K562 (cell line): ENCODE measurements around the gene POFUT2. TPM values are rescaled to one million over a fixed set of nuclear protein-coding genes. Genes with fewer than 3 reads are reported as not detected.

Experiments used
- CTBP1 ChIP-seq: fragments of 450-650 bp; IDR thresholded peaks from 2 replicates; pipeline ENCODE4 v1.6.1; 2016; ENCODE audit warnings: borderline replicate concordance
- EGR1 ChIP-seq: fragments of 450-650 bp; conservative IDR thresholded peaks from 2 replicates; pipeline ENCODE4 v1.6.1; 2017; ENCODE audit warnings: mild to moderate bottlenecking
- EWSR1 ChIP-seq: fragments of 450-650 bp; IDR thresholded peaks from 2 replicates; pipeline ENCODE4 v1.6.1; 2018; ENCODE audit warnings: borderline replicate concordance, mild to moderate bottlenecking, low read depth, moderate library complexity; ENCODE audit not compliant: partially characterized antibody
- HDGF ChIP-seq: fragments of 450-650 bp; IDR thresholded peaks from 2 replicates; pipeline ENCODE4 v1.6.1; 2016
- RAD51 ChIP-seq: fragments of 450-650 bp; IDR thresholded peaks from 2 replicates; pipeline ENCODE4 v1.7.1; 2016; ENCODE audit warnings: low read depth, mild to moderate bottlenecking, borderline replicate concordance
- SMC3 ChIP-seq: conservative IDR thresholded peaks from 2 replicates; pipeline ENCODE4 v1.6.1; 2011; ENCODE audit warnings: low read depth, low read length, improper control_type of control experiment; ENCODE audit not compliant: insufficient read depth
- ZNF124 ChIP-seq: sonication (generic); formaldehyde crosslinking; IDR thresholded peaks from 2 replicates; pipeline ENCODE4 v1.8.1; 2022; ENCODE audit warnings: missing genetic modification reagents
- ZNF551 ChIP-seq: fragments of 250-450 bp; sonication (Bioruptor Pico); IDR thresholded peaks from 2 replicates; pipeline ENCODE4 v1.5.0; 2021; ENCODE audit warnings: mild to moderate bottlenecking, moderate library complexity
- ZNF584 ChIP-seq: fragments of 200-800 bp; sonication (Bioruptor generic); IDR thresholded peaks from 2 replicates; pipeline ENCODE4 v1.6.1; 2016; ENCODE audit warnings: low read depth, mild to moderate bottlenecking, missing genetic modification characterization, missing compliant biosample characterization
- ZSCAN32 ChIP-seq: fragments of 450-650 bp; formaldehyde crosslinking; IDR thresholded peaks from 2 replicates; pipeline ENCODE4 v1.4.0; 2020; ENCODE audit warnings: mild to moderate bottlenecking, moderate library complexity
- polyA plus RNA-seq, 8 experiments: library from polyadenylated mRNA; depleted of rRNA in 4 of 8; stranded (reverse) in 5 of 8; unstranded in 3 of 8; fragments of >200 nt; fragmentation: Nextera tagmentation in 2 of 8; fragmentation: Illumina TruSeq in 1 of 8; extraction: Ambion mirVana in 2 of 8; extraction: Trizol in 1 of 8; gene quantifications; 2 replicates each; pipeline versions ENCODE4 v1.2.1 to v1.2.3, GENCODE V29; 2011 to 2014; ENCODE audit warnings: inconsistent platforms in 1 of 8, missing spikeins in 1 of 8
- total RNA-seq, 7 experiments: library from RNA; depleted of rRNA in 6 of 7; stranded (reverse); fragments of >200 nt in 6 of 7; fragmentation: Illumina TruSeq in 2 of 7; extraction: Trizol in 2 of 7; gene quantifications; 2 replicates each; pipeline versions ENCODE4 v1.2.1 to v1.2.3, GENCODE V29; 2011 to 2021; ENCODE audit warnings: low replicate concordance in 1 of 7
- TF ChIP-seq, protein P1 (sequence below): fragments of 250-450 bp; sonication (Bioruptor Pico); IDR thresholded peaks from 2 replicates; pipeline ENCODE4 v1.8.0; 2021; ENCODE audit warnings: moderate library complexity, mild to moderate bottlenecking, inconsistent platforms
- TF ChIP-seq, protein P2 (sequence below), 2 experiments: IDR thresholded peaks; 2 replicates each; pipeline ENCODE4 v1.6.1; 2011; ENCODE audit warnings: borderline replicate concordance in 1 of 2, control low read depth in 1 of 2, low read depth in 1 of 2, low read length in 1 of 2, mild to moderate bottlenecking in 1 of 2, mixed read lengths in 1 of 2, moderate library complexity in 1 of 2; ENCODE audit not compliant: insufficient read depth in 1 of 2, insufficient read length in 1 of 2, poor library complexity in 1 of 2, severe bottlenecking in 1 of 2; ENCODE audit errors: extremely low read depth in 1 of 2
- TF ChIP-seq, protein P3 (sequence below): fragments of 200-600 bp; sonication (generic); IDR thresholded peaks from one replicate; pipeline ENCODE4 v1.6.1; 2012; ENCODE audit warnings: mild to moderate bottlenecking, low read depth, low read length, inconsistent platforms

POFUT2 gene
- total and polyA plus RNA-seq, 9 of the 15 experiments (the other 6 are each of a cell fraction or from before 2014, with no cell fraction given) = 1.1 to 24.2 (median 11.0) TPM

DNA sequence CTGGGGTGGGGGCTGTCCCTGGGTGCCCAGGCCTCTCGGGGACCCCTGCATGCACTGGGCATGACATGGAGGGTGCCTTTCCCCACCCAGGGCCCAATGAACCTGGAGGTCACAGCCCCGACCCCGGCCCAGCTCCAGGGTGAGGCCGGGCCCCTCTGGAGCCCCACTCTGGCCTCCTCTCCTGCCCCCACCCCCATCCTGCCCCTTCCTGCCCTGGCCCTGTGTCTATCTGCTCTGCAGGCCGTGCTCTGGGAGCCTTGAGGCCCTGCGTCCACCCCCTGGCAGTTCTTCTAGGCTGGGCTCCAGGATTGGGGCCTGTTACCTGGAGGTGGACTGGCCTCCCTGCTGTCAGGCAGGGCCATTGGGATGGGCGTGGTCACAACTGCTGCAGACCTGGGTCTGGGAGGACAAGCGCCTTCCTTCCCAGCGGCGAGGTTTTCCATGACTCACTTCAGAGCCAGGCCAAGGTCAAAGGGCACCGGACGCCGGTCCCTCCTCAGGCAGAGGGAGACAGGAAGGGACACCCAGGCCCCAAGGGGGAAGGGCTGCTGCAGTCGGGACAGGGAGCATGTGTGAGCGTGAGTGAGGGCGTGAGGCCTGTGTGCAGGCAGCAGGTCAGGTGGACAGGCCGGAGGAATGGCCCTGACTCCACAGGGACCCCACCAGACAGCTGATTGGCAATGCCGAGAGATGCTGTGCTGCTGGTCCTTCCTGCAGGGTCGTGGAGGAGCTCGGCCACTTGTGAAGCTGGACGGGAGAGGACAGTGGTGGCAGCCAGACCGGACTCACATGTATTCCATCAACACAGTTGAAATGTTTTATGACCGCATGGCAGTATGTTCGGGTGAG, 31.1 kb upstream of the POFUT2 start (continued):
- TF ChIP-seq, protein P1, sequence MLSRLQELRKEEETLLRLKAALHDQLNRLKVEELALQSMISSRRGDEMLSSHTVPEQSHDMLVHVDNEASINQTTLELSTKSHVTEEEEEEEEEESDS (CRISPR knock-in tag) = no peak
- TF ChIP-seq ZNF551 = no peak
- TF ChIP-seq ZSCAN32 = no peak
- no peak for TF ChIP-seq EWSR1
- 0 out of 2 replicates have a peak, but pooled peaks have one; percentile 75 for TF ChIP-seq HDGF
- no peak for TF ChIP-seq RAD51
- no peak for TF ChIP-seq EGR1
- TF ChIP-seq, protein P2, sequence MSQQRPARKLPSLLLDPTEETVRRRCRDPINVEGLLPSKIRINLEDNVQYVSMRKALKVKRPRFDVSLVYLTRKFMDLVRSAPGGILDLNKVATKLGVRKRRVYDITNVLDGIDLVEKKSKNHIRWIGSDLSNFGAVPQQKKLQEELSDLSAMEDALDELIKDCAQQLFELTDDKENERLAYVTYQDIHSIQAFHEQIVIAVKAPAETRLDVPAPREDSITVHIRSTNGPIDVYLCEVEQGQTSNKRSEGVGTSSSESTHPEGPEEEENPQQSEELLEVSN (IDR thresholded peaks at IDR 0.05; ENCODE audit: borderline replicate concordance in 1 of 2, extremely low read depth in 1 of 2, insufficient read depth in 1 of 2, insufficient read length in 1 of 2, low read depth in 1 of 2, low read length in 1 of 2, poor library complexity in 1 of 2, severe bottlenecking in 1 of 2) = peak in 1 of 2 experiments; percentile 18
- 0 out of 2 replicates have a peak, but pooled peaks have one; percentile 31 for TF ChIP-seq ZNF124
- TF ChIP-seq, protein P3, sequence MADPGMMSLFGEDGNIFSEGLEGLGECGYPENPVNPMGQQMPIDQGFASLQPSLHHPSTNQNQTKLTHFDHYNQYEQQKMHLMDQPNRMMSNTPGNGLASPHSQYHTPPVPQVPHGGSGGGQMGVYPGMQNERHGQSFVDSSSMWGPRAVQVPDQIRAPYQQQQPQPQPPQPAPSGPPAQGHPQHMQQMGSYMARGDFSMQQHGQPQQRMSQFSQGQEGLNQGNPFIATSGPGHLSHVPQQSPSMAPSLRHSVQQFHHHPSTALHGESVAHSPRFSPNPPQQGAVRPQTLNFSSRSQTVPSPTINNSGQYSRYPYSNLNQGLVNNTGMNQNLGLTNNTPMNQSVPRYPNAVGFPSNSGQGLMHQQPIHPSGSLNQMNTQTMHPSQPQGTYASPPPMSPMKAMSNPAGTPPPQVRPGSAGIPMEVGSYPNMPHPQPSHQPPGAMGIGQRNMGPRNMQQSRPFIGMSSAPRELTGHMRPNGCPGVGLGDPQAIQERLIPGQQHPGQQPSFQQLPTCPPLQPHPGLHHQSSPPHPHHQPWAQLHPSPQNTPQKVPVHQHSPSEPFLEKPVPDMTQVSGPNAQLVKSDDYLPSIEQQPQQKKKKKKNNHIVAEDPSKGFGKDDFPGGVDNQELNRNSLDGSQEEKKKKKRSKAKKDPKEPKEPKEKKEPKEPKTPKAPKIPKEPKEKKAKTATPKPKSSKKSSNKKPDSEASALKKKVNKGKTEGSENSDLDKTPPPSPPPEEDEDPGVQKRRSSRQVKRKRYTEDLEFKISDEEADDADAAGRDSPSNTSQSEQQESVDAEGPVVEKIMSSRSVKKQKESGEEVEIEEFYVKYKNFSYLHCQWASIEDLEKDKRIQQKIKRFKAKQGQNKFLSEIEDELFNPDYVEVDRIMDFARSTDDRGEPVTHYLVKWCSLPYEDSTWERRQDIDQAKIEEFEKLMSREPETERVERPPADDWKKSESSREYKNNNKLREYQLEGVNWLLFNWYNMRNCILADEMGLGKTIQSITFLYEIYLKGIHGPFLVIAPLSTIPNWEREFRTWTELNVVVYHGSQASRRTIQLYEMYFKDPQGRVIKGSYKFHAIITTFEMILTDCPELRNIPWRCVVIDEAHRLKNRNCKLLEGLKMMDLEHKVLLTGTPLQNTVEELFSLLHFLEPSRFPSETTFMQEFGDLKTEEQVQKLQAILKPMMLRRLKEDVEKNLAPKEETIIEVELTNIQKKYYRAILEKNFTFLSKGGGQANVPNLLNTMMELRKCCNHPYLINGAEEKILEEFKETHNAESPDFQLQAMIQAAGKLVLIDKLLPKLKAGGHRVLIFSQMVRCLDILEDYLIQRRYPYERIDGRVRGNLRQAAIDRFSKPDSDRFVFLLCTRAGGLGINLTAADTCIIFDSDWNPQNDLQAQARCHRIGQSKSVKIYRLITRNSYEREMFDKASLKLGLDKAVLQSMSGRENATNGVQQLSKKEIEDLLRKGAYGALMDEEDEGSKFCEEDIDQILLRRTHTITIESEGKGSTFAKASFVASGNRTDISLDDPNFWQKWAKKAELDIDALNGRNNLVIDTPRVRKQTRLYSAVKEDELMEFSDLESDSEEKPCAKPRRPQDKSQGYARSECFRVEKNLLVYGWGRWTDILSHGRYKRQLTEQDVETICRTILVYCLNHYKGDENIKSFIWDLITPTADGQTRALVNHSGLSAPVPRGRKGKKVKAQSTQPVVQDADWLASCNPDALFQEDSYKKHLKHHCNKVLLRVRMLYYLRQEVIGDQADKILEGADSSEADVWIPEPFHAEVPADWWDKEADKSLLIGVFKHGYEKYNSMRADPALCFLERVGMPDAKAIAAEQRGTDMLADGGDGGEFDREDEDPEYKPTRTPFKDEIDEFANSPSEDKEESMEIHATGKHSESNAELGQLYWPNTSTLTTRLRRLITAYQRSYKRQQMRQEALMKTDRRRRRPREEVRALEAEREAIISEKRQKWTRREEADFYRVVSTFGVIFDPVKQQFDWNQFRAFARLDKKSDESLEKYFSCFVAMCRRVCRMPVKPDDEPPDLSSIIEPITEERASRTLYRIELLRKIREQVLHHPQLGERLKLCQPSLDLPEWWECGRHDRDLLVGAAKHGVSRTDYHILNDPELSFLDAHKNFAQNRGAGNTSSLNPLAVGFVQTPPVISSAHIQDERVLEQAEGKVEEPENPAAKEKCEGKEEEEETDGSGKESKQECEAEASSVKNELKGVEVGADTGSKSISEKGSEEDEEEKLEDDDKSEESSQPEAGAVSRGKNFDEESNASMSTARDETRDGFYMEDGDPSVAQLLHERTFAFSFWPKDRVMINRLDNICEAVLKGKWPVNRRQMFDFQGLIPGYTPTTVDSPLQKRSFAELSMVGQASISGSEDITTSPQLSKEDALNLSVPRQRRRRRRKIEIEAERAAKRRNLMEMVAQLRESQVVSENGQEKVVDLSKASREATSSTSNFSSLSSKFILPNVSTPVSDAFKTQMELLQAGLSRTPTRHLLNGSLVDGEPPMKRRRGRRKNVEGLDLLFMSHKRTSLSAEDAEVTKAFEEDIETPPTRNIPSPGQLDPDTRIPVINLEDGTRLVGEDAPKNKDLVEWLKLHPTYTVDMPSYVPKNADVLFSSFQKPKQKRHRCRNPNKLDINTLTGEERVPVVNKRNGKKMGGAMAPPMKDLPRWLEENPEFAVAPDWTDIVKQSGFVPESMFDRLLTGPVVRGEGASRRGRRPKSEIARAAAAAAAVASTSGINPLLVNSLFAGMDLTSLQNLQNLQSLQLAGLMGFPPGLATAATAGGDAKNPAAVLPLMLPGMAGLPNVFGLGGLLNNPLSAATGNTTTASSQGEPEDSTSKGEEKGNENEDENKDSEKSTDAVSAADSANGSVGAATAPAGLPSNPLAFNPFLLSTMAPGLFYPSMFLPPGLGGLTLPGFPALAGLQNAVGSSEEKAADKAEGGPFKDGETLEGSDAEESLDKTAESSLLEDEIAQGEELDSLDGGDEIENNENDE = no peak
- TF ChIP-seq CTBP1 = peak; percentile 77; the same call in 1 of the 2 replicates
- no peak for TF ChIP-seq ZNF584 (CRISPR knock-in tag)
- no peak for TF ChIP-seq SMC3
